Stimulated activated CD8-positive, alpha-beta memory T cell treated with anti-CD3 and anti-CD28 coated beads, Interleukin-12 subunit alpha, Interleukin-12 subunit beta, amount 100 ng/mL, for 24 hours (primary cell): ENCODE data around the gene RIPK3.
"Not testable (repeated sequence)": the region's sequence is repeated elsewhere in the genome, so short reads cannot be mapped to it uniquely, and the experiment has no call there.

Experiments used
- DNase-seq: peaks from one replicate; pipeline ENCODE4 v3.0.0-alpha.2; 2020; ENCODE audit errors: extremely low read depth

The RIPK3 gene

DNA sequence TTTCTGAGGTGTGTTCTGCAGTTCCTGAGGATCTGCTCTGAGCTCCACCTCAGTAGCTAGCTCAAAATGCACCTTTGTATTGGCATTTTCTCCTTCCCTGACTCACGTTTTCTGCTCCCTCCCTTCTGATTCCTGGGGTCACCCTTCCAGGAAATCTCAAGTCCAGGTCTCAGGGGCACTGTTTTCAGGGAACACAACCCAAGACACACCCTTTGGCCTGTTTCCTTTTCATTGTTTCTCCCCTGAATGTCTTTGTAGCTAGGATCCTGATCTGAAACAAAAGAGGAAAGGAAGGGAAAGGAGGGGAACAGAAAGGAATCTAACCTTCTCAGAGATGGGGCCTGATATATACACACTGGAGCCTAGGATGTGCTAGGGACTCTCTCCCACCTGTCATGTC, 7.3 kb upstream of the RIPK3 start:
- no peak for DNase-seq

DNA sequence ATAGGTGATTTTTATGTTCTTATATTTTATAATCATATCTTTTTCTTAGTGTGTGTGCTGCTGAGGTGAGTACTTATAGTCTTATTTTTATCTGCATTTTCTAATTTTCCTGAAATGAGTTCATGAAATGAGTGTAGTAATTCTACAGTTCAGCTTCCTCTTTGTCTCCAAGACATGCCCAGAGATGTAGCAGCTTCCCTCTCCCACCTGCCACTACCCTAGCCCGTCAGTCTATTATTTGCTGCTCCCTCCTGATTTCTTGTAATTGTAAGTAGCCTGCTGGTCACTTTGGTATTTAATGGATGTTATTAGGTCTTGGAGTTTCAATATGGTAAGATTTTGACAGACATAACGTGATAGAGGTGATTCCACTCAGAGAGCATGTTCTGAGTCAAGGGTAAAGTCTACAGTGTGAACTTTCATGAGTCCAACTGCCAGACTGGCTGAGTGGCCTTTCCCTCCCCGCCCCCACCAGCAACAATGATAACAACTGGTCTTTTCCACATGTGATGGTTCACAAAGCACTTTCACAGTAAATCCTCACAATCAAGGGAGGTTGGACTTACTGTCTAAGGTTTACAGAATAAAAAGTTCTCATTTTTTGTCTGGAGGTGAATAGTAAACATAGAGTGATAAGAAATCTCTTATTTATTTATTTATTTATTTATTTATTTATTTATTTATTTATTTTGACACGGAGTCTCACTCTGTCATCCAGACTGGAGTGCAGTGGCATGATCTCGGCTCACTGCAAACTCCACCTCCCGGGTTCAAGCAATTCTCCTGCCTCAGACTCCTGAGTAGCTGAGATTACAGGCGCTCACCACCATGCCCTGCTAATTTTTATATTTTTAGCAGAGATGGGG, 4.2 kb upstream of the RIPK3 start:
- no peak for DNase-seq

DNA sequence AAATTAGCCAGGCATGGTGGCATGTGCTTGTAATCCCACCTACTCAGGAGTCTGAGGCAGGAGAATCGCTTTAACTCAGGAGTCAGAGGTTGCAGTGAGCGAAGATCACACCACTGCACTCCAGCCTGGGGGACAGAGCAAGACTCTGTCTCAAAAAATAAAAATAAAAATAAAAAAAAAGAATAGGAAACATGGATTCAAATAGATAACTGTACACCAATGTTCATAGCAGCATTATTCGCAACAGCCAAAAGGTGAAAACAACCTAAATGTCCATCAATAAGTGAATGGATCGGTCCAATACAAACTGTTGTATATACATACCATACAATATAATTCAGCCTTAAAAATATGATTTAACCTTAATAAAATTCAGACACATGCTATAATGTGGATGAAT, 3.1 kb upstream of the RIPK3 start:
- no peak for DNase-seq

- no peak for DNase-seq
Observed at GRCh38 chr14:24340606-24341005, 815 bp upstream of the RIPK3 start.

GRCh38 chr14:24338843-24339242, 948 bp downstream of the RIPK3 start:
- no peak for DNase-seq

- DNase-seq: no peak
Observed at GRCh38 chr14:24337824-24338175, 2.0 kb downstream of the RIPK3 start.

DNA sequence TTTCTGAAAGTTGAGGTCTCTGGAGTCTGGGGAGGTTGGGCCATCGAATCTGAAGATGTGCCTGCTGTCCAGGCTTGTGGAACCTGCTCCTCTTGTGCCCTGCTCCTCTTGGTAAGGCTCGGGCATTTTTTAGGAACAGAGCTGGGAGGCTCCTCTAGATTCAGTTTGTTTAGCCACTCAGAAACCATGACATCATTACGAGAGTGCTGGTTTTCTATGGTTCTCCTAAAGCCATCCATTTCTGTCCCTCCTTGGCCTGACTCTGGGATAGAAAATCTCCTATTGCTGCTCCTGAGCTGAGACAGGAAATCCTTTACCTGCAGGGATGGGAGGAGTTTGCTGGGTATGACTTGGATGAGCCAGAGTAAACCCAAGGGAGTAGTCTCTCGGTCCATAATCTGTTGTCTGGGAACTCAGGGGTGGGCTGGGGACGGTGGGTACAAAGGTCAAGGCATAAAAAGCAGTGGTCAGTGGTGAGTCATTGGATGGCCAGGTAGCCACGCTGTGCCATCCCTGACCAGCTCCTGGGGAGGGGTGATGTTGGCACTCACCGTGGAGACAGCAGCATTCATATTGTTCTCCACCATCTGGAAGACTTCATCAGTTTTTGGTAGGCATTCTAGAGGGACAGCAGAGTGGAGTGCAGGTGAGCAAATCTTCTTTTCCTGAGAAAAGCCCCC, 2.5 kb downstream of the RIPK3 start:
- DNase-seq: no peak

GRCh38 chr14:24335461-24336171, 4.2 kb downstream of the RIPK3 start:
- DNase-seq: no peak

- no peak for DNase-seq
Observed at GRCh38 chr14:24334431-24335291, 5.1 kb downstream of the RIPK3 start, which contains the start of gene ADCY4. TSS of gene ADCY4 (minus strand) at chr14:24335071. CDS start at chr14:24334652, 419 bp downstream.

DNA sequence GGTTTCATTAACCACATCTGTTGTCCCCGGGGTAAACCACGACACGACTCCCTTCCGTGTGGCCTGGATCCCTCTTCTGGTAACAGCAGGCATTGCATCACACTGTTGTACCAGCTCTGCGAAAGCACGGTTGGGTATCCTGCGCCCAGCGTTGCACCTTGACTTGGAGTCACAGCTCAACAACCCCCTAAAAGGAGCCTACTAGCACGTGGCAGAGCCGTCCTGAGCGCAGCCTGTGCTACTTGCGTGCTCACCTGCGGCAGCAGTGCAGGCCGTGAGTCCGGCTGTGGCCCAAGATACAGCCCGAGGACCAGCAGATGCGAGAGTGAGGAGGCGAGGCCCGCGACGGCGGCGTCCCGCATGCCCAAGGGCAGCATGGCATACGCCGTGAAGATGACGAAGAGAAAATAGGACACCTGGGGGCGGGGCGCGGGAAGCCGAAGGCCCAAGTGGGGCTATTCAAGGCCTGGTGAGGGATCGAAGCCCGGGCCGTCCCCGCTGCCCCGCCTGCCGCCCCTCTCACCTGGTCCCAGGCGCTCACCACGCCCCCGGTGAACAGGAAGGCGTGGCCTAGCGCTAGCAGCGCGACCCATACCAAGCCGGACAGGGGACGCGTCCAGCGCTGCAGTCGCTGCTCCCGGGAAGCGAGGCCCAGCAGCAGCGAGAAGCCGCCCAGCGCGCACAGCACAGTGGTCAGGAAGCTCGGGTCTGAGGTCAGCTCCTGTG, 7.4 kb downstream of the RIPK3 start:
- DNase-seq: peak; percentile 49

DNA sequence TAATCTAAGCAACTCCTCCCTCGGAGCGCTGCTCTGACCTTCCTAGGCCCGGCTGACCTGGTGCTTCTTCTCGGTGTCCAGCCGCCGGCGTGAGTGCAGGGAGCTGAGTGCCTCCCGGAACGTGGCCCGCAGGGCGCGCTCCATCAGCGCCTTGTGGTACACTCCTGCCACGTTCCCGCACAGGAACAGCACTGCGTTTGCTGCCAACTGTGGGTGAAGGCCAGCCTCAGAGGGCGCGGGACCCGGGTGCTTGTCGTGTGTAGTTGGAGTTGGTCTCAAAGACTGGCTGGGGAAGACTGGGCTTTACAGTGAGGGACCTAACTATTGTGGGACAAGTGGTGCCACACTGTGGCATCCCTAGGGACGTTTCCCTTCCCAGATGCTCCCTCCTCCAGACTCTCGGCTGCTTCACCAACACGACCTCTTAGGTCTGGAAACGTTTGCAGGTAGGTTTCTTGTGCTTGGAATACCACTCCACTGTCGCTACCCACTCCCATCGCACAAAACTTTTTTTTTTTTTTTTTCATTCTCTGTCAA, 8.0 kb downstream of the RIPK3 start:
- DNase-seq: no peak

GRCh38 chr14:24330973-24331674, 8.7 kb downstream of the RIPK3 start:
- no peak for DNase-seq

GRCh38 chr14:24329736-24330135, 10.1 kb downstream of the RIPK3 start:
- no peak for DNase-seq

- no peak for DNase-seq
Observed at GRCh38 chr14:24329073-24329663, 10.6 kb downstream of the RIPK3 start.

DNA sequence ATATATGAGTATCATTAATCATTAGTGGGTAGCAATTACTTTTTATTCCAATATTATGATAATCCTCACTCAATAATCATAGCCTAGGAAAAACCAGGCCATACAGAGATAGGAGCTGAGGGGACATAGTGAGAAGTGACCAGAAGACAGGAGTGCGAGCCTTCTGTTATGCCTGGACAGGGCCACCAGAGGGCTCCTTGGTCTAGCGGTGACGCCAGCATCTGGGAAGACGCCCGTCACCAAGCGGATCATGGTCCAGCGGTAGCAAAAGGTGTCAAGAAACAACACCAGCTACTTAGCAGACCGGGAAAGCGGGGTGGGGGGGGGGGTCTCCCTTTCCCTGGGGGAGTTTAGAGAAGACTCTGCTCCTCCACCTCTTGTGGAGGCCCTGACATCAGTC, 11.9 kb downstream of the RIPK3 start:
- not testable (repeated sequence) for DNase-seq

GRCh38 chr14:24327303-24327702, 12.5 kb downstream of the RIPK3 start:
- DNase-seq: no peak

- no peak for DNase-seq
Observed at GRCh38 chr14:24325963-24326362, 13.8 kb downstream of the RIPK3 start.

GRCh38 chr14:24325041-24325530, 14.7 kb downstream of the RIPK3 start:
- DNase-seq: no peak

DNA sequence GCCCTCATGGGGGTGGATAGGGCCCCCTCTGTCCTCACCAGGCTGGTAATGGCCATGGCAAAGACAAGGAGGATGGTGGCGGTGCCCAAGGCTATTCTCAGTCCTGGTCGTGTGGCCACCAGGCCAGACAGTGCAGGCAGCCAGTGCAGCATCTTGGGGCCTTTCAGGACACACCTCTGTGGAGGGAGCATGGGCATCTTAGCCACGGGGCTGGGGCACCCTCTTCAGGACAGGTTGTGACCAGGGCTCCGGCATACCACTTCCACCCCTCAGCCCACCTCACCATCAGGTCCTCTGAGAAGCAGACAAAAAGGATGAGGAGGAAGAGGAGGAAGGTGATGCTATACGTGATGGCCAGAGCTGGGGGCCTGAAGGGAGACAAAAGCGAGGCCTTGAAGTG, 15.8 kb downstream of the RIPK3 start:
- no peak for DNase-seq
